ENCODE data around the gene RAD51B.

RAD51B gene

DNA sequence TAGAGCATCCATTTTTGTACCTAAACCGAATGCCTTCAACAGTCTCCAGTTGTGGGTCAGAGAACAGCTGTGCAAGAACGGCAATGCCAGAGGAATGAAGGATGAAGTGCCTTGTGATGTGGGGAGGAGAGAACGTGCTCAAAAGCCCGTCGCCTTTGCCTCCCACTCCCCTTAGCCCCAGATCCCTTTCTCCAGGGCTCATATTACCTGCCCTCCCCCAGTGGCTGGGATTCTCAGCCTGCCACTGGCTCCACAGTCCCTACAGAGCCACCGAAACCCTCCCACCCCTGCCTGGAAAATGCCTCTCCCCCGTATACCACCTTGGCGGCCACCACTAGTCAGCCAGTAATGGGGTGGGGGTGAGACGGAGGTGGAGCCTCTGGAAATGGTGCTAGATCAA is 814.8 kb downstream of the RAD51B start:
- DNase-seq (ENCODE audit: low read depth in 3 of 3) = no peak

GRCh38 chr14:68634874-68635595 is 815.5 kb downstream of the RAD51B start:
- DNase-seq (ENCODE audit: low read depth in 3 of 3) = no peak

- no peak for DNase-seq (ENCODE audit: low read depth in 3 of 3)
Observed at GRCh38 chr14:68636597-68636996, 817.0 kb downstream of the RAD51B start.

GRCh38 chr14:68637106-68638021 is 817.8 kb downstream of the RAD51B start:
- no peak for DNase-seq (ENCODE audit: low read depth in 3 of 3)

DNA sequence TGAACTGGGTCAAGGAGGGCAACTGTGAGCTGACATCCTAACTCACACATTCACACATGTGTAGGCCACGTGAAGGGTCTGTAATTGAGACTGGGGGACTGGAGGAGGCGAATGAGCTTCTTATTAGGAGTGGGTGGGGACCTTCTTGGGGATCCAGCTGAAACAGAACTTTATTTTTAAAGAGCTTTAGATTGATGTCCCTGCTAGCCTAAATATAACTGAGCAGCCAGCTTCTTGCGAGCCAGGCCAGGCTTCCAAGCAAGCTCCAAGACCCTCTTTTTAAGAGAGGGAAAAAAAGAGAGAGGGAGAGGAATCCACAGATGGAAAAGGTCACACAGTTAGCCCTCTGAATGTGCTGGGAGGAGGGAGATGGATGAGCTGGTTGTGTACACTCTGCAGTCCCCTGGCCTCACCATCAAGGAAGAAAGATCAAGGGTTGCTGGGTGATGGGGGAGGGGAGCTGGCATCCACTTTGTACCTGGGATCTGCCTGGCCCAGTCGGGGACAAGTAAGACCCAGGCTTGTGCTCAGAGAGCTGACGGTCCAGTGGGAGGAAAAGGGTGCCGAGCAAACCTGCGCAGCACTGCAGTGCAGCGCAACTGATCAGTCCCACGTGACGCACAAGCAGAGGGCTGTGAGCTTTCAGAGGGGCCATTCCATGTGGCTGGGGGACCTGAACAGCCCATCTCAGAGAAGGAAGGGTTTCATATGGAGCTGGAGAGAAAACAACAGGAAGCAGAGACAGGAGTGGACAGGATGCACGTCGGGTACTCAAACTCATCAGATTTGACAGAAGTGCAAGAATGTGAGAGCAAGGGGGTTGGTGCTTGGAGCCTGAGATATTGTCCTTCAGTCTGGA is 818.8 kb downstream of the RAD51B start:
- DNase-seq (ENCODE audit: low read depth in 3 of 3) = no peak

DNA sequence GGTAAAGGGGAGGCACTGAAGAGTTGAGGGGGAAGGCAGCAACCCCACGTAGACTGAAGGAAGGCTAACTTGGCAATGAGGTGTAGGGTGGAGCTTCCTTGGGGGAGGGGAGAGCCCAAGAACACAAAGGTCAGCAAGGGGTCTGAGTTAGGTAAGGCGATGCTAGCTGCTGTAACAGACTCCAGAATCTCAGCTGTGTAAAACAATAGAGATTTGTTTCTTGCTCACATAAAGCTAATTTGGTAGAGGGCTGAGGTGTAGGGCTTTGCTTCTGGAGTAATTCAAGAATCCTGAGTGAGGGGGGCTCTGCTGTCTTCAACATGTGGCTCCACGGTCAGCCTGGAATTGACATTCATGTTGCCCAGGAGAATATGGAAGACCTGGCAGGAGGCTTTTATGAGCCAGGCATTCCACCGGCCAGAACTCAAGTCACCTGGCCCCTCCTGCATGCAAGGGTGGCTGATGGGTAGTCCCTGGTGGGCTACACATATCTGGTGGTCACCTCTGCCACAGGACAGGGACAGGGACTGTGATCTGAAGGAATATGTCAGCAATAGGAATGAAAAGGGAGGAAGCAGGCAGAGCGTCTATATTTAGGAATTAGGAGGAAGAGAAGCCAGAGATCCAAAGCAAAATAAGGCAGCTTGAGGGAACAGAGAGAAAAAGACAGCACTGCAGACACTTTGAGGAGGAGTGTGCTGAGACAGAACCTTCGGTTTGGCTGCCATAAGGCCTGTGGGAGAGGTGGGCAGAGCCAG is 819.6 kb downstream of the RAD51B start:
- no peak for DNase-seq (ENCODE audit: low read depth in 3 of 3)

GRCh38 chr14:68639758-68640574 is 820.4 kb downstream of the RAD51B start:
- DNase-seq (ENCODE audit: low read depth in 3 of 3) = no peak

- DNase-seq (ENCODE audit: low read depth in 3 of 3) = no peak
Observed at GRCh38 chr14:68643673-68644072, 824.1 kb downstream of the RAD51B start.

DNA sequence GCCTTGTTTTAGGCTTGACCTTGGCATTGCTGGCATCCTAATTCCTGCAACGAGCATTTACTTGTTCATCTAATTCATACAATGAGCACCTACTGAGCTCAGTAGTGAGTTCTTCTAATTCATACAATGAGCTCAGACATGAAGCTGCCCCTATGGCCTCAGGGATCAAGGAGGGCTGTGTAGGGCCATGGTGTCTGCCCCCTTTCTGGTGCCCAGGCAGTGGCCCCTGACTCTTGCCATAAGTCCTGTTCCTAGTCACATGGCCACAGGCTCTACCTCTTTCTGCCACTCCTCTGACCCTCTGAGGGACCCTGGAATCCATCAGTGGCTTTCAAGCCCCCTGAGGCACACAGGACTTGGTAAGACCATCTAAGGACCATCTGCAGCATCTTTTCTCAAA is 824.5 kb downstream of the RAD51B start:
- DNase-seq (ENCODE audit: low read depth in 3 of 3) = no peak

GRCh38 chr14:68645371-68645770 is 825.8 kb downstream of the RAD51B start:
- no peak for DNase-seq (ENCODE audit: low read depth in 3 of 3)

GRCh38 chr14:68649476-68650189 is 830.1 kb downstream of the RAD51B start:
- no peak for DNase-seq (ENCODE audit: low read depth in 3 of 3)

DNA sequence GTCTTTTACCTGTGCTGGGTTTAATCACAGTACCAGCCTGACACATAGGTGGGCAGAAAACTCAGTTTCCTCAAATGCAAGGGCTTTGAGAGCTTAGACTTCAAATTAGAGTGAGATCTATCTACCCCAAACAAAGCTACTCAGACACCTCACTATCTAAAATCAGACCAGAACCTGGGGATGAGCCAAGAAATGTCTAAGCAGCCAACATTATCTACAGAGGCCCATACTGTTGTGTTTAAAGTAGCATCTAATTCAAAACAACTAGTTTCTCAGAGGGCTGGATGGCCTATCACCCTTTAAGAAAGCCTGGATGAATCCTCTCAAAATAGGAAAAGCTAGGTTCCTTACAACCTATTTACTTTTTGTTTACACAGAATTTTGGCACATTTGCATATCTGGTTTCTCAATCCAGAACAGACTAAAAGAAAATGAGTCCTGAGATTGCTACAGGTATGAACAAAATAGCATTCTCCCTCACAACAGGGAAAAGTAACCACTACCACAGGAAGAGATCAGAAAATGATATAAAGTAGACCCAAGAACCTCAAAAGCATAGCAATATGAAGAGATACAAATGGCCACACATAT is 830.9 kb downstream of the RAD51B start:
- DNase-seq (ENCODE audit: low read depth in 3 of 3) = no peak

- DNase-seq (ENCODE audit: low read depth in 3 of 3) = no peak
Observed at GRCh38 chr14:68651075-68651474, 831.5 kb downstream of the RAD51B start.

DNA sequence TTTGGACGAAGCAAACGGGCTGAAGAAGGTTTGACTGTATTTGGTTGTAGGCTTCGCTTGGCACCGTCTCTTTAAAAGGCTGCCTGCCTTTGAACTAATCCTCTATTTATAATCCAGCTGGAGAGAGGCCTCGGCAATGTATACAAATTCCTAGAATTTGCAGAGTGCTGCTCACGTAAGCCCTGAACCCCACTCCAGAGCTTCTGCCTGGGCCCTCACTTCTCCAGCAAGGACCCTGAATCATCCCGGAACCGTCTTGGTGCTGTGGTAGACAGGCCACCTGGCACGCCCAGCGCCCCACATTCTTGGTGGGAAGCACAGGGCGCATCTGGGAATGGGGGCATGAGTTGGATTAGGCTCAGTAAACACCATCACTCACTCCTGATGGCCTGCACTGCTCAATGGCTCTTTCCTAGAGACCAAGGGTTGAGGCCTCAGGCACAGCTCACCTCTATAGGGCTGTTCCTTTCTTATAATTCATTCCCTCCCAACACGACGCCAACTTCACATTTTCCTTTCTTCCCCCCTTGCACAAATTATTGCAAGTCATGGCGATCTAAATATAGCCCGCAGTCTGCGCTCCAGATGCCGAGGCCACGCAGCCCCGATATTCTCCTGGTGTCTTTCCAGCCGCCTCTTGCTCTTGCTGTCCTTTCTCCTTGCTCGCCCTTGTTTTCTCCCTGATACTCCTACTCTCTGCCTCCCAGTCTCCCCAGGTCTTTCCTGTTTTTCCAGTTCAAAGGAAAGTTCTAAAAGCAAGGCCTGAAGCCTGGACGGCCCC is 832.3 kb downstream of the RAD51B start:
- DNase-seq (ENCODE audit: low read depth in 3 of 3) = no peak

DNA sequence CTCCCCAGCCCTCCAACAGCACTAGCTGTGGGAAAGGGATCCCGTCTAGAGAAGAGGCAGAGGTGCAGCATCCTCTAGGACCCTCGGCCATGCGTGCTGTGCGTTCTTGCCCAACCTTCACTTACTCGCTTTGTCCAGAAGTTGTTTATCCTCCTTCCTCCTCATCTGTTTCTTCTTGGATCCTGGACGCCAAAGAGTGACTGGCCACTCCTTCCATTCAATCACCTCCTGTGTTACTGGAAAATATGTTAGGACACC is 832.8 kb downstream of the RAD51B start:
- no peak for DNase-seq (ENCODE audit: low read depth in 3 of 3)

GRCh38 chr14:68653108-68653507 is 833.5 kb downstream of the RAD51B start:
- no peak for DNase-seq (ENCODE audit: low read depth in 3 of 3)

DNA sequence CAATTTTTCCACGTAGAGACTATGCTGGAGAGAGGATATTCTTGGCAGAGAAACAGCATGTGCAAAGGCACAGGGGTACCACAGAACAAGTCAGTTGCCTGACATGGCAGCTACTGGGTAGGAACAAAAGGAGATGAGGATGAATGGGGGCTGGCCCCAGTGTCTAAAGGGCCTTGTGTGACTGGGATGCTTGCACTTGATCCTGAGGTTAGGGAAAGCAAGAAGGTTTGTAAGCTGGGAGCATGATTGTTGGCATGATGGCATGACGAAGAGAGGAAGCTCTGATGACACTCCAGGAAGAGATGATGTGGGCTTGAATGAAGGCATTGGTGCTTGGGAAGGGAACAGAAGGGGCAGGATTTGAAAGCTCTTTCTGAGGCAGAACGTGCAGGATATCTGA is 834.2 kb downstream of the RAD51B start:
- DNase-seq (ENCODE audit: low read depth in 3 of 3) = no peak

DNA sequence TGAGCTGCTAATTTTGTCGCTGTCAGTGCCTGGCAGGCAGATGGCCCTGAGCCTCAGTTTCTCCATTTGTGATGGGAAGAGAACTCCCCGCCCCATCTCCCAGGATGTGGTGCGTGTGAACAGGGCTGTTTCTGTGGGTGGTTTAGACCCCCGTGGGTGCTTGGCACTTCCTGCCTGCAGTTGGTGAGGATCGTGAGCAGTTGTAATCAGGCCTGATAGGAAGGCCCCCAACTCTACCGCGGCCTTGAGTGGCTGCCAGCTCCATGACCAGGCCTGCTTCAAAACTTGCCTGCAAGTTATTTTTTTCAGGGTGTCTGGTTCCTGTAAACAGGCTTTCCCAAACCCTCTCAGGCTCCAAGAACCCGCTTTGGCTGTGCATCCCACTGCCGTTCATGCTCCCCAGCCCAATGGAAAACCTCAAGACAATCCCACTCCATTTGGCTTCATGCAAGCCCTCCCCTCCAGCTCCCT is 834.9 kb downstream of the RAD51B start:
- no peak for DNase-seq (ENCODE audit: low read depth in 3 of 3)

Data from stimulated activated CD4-positive, alpha-beta T cell treated with anti-CD3 and anti-CD28 coated beads, TNF-alpha, amount 100 ng/mL, for 4 hours (primary cell).